DOHH2 (cell line): ENCODE results near the gene DAPP1.
"Not testable (repeated sequence)": the region's sequence is repeated elsewhere in the genome, so short reads cannot be mapped to it uniquely, and the experiment has no call there.

Experiments used
- CTCF ChIP-seq: fragments of 200-600 bp; sonication (generic); IDR thresholded peaks from one replicate; pipeline ENCODE4 v1.5.1; 2014; ENCODE audit warnings: antibody characterized with exemption, mild to moderate bottlenecking, low read depth, low read length; ENCODE audit not compliant: poor library complexity, severe bottlenecking
- EZH2phosphoT487 ChIP-seq: fragments of 200-600 bp; sonication (generic); IDR thresholded peaks from 2 replicates; pipeline ENCODE4 v1.6.1; 2017; ENCODE audit warnings: borderline replicate concordance, mild to moderate bottlenecking, antibody characterized with exemption, low read length, moderate library complexity, mixed read lengths

- TF ChIP-seq CTCF, EZH2phosphoT487: not testable (repeated sequence)
Observed at GRCh38 chr4:99830051-99830450, 13.4 kb downstream of the DAPP1 start.
